ENCODE data around the gene PLPPR1. TPM values are rescaled to one million over a fixed set of nuclear protein-coding genes. Genes with fewer than 3 reads are reported as not detected.

The PLPPR1 gene
- polyA plus RNA-seq, 3 donors, result not detected

DNA sequence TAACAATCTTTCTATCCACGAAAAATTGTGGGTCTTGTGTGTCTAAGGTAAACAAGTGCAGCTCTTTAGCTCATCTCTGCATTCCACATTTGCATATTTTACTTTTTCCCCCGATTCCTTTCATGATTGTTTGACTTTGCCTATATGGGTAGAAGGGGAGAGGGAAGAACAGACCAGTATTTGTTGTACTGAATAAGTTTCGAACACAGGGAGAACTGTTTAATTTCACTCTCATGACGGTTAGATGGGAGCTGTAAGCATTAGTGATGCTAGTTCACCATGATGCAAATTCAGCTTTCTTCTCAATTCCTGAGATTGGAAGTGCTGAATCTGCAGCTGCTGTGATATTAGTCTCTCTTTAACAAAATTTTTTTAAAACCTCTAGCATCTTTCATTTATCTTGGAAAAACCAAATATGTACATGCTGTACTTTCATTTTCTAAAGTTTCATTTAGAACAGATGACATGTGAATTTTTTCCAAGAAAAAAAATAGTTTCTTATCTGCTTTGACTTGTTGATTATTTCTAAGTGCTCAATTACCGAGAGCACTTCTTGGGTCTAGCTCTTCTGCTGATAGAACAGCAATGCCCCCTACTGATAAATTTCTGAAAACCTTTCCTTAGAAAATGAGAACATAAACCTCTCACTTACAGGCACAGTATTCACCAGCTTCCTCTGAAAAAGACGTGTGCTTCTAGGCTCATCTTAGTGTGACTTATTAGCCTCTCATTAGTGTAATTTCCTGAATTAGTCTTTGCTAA, 206.8 kb downstream of the PLPPR1 start:
- no peaks in the 10 kb centered on the region for H3K36me3 ChIP-seq (replicated peaks in 1 of 2; ENCODE audit: control insufficient read depth in 1 of 2, insufficient read depth in 2 of 2, low read length in 2 of 2)
- Mint-ChIP-seq H3K27me3 (ENCODE audit: low read depth in 3 of 3) (peaks cover 0 to 3% (median 2%) of the 10 kb centered on the region in 3 donors), H3K4me3 (no peak overlapping the region), H3K9me3 (peaks cover 0 to 2% (median 0%) of the 10 kb centered on the region in 7 donors), H3K4me1 (no peaks in the 10 kb centered on the region), H3K27ac (no peak overlapping the region), H3K36me3 (no peaks in the 10 kb centered on the region)
- H3K4me1 ChIP-seq (ENCODE audit: control insufficient read depth in 1 of 2, insufficient read depth in 2 of 2, low read length in 2 of 2), result no peaks in the 10 kb centered on the region
- no peak overlapping the region for H3K9ac ChIP-seq (ENCODE audit: insufficient read depth, low read length, poor library complexity, severe bottlenecking)
- H3K4me2 ChIP-seq (replicated peaks; ENCODE audit: extremely low read depth, low read length, poor library complexity, severe bottlenecking), result no peak overlapping the region
- intact Hi-C loops (cut with micrococcal nuclease), result no loop called here
- no peaks in the 10 kb centered on the region for H3K9me3 ChIP-seq (replicated peaks in 1 of 2; ENCODE audit: control insufficient read depth in 1 of 2, insufficient read depth in 1 of 2, low read length in 2 of 2)
- DNase-seq, result no peak
- TF ChIP-seq, protein P1, sequence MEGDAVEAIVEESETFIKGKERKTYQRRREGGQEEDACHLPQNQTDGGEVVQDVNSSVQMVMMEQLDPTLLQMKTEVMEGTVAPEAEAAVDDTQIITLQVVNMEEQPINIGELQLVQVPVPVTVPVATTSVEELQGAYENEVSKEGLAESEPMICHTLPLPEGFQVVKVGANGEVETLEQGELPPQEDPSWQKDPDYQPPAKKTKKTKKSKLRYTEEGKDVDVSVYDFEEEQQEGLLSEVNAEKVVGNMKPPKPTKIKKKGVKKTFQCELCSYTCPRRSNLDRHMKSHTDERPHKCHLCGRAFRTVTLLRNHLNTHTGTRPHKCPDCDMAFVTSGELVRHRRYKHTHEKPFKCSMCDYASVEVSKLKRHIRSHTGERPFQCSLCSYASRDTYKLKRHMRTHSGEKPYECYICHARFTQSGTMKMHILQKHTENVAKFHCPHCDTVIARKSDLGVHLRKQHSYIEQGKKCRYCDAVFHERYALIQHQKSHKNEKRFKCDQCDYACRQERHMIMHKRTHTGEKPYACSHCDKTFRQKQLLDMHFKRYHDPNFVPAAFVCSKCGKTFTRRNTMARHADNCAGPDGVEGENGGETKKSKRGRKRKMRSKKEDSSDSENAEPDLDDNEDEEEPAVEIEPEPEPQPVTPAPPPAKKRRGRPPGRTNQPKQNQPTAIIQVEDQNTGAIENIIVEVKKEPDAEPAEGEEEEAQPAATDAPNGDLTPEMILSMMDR (IDR thresholded peaks at IDR 0.05), result no peak
- no peak overlapping the region for H2AFZ ChIP-seq (ENCODE audit: insufficient read depth, low read depth, low read length, poor library complexity, severe bottlenecking)
- no peaks in the 10 kb centered on the region for H4K20me1 ChIP-seq (ENCODE audit: insufficient read depth, low read length)
- no CpG with 5 or more reads among the region's 6 CpGs for WGBS (ENCODE audit: insufficient coverage)
- no peak overlapping the region for H3K4me3 ChIP-seq (replicated peaks in 1 of 3; ENCODE audit: low read depth in 2 of 3, low read length in 3 of 3)
- H3K79me2 ChIP-seq (ENCODE audit: insufficient read depth, low read length), result no peaks in the 10 kb centered on the region
- H3K27me3 ChIP-seq (ENCODE audit: control insufficient read depth in 2 of 2, insufficient read depth in 2 of 2, low read length in 2 of 2), result no peaks in the 10 kb centered on the region
- no peak overlapping the region for H3K27ac ChIP-seq (ENCODE audit: low read depth in 1 of 2, low read length in 2 of 2)

DNA sequence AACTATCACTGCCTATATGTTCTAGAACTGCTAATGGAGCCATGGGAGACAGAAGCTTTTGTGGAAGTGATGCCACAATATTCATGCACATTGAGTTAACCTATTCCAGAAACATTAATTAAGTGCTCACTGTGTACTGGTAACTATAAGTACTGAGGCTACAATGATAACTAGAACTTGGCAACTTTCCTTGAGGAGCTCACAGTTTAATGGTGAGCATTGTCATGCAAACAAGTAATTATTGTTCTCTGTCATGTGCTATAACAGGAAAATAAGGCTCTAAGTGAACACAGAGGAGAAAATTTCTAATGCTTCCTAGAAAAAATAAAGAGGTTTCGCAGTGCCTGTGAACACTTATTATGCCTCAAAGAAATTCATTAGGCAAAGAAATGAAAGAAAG, 214.1 kb downstream of the PLPPR1 start:
- DNase-seq, result no peak
- H3K4me1 ChIP-seq (ENCODE audit: control insufficient read depth in 1 of 2, insufficient read depth in 2 of 2, low read length in 2 of 2), result no peaks in the 10 kb centered on the region
- no peaks in the 10 kb centered on the region for H4K20me1 ChIP-seq (ENCODE audit: insufficient read depth, low read length)
- H3K4me2 ChIP-seq (replicated peaks; ENCODE audit: extremely low read depth, low read length, poor library complexity, severe bottlenecking), result no peak overlapping the region
- H3K4me3 ChIP-seq (replicated peaks in 1 of 3; ENCODE audit: low read depth in 2 of 3, low read length in 3 of 3), result no peak overlapping the region
- Mint-ChIP-seq H3K36me3 (no peaks in the 10 kb centered on the region), H3K27ac (no peak overlapping the region), H3K9me3 (peaks cover 0 to 4% (median 0%) of the 10 kb centered on the region in 7 donors), H3K4me3 (no peak overlapping the region), H3K27me3 (ENCODE audit: low read depth in 3 of 3) (no peaks in the 10 kb centered on the region), H3K4me1 (no peaks in the 10 kb centered on the region)
- no peak overlapping the region for H3K9ac ChIP-seq (ENCODE audit: insufficient read depth, low read length, poor library complexity, severe bottlenecking)
- no peaks in the 10 kb centered on the region for H3K27me3 ChIP-seq (ENCODE audit: control insufficient read depth in 2 of 2, insufficient read depth in 2 of 2, low read length in 2 of 2)
- H2AFZ ChIP-seq (ENCODE audit: insufficient read depth, low read depth, low read length, poor library complexity, severe bottlenecking), result no peak overlapping the region
- no peaks in the 10 kb centered on the region for H3K36me3 ChIP-seq (replicated peaks in 1 of 2; ENCODE audit: control insufficient read depth in 1 of 2, insufficient read depth in 2 of 2, low read length in 2 of 2)
- no CpG with 5 or more reads among the region's 1 CpG for WGBS (ENCODE audit: insufficient coverage)
- TF ChIP-seq, protein P1 (IDR thresholded peaks at IDR 0.05), result no peak
- intact Hi-C loops (cut with micrococcal nuclease), result no loop called here
- no peak overlapping the region for H3K27ac ChIP-seq (ENCODE audit: low read depth in 1 of 2, low read length in 2 of 2)
- no peaks in the 10 kb centered on the region for H3K79me2 ChIP-seq (ENCODE audit: insufficient read depth, low read length)
- H3K9me3 ChIP-seq (replicated peaks in 1 of 2; ENCODE audit: control insufficient read depth in 1 of 2, insufficient read depth in 1 of 2, low read length in 2 of 2), result no peaks in the 10 kb centered on the region

Measured in CD14-positive monocyte (primary cell).